Choroid plexus epithelial cell (primary cell): ENCODE data around the gene STRADA.

Experiments
- DNase-seq: peaks from one replicate; pipeline ENCODE4 v3.0.0-alpha.2; 2010; ENCODE audit warnings: low read depth
- H3K4me3 ChIP-seq: 2 replicates; pipeline ENCODE4 v1.5.1; 2011; ENCODE audit warnings: low read depth, mild to moderate bottlenecking, control low read depth, low read length, moderate library complexity
- CTCF ChIP-seq: conservative IDR thresholded peaks from 2 replicates; pipeline ENCODE4 v1.5.1; 2011; ENCODE audit warnings: low read depth, mild to moderate bottlenecking, control low read depth, inconsistent platforms, low read length, moderate library complexity

Gene STRADA

GRCh38 chr17:63706336-63707082 lies 35.1 kb downstream of the STRADA start:
- DNase-seq: no peak
- H3K4me3 ChIP-seq: no peak overlapping the region
- no peak for TF ChIP-seq CTCF

GRCh38 chr17:63705657-63706056 lies 35.9 kb downstream of the STRADA start:
- no peak overlapping the region for H3K4me3 ChIP-seq
- no peak for TF ChIP-seq CTCF
- no peak for DNase-seq

GRCh38 chr17:63704836-63705235 lies 36.8 kb downstream of the STRADA start:
- H3K4me3 ChIP-seq: no peak overlapping the region
- TF ChIP-seq CTCF: no peak
- DNase-seq: no peak

- DNase-seq: no peak
- TF ChIP-seq CTCF: no peak
- H3K4me3 ChIP-seq: no peak overlapping the region
Measured at GRCh38 chr17:63704259-63704576, 37.4 kb downstream of the STRADA start.

GRCh38 chr17:63703556-63704258 lies 37.9 kb downstream of the STRADA start:
- H3K4me3 ChIP-seq: no peak overlapping the region
- no peak for DNase-seq
- no peak for TF ChIP-seq CTCF

- no peak overlapping the region for H3K4me3 ChIP-seq
- TF ChIP-seq CTCF: no peak
- no peak for DNase-seq
Measured at GRCh38 chr17:63703029-63703428, 38.6 kb downstream of the STRADA start.

- H3K4me3 ChIP-seq: no peak overlapping the region
- no peak for DNase-seq
- TF ChIP-seq CTCF: no peak
Measured at GRCh38 chr17:63702721-63703015, 38.9 kb downstream of the STRADA start.
